HG02759 (cell line): ENCODE measurements around the gene SMURF2.

ENCODE experiments used
- ATAC-seq: cut with Tn5 transposase; IDR thresholded peaks from one replicate; pipeline ENCODE4 v1.9.1; 2021; ENCODE audit warnings: mild to moderate bottlenecking, moderate library complexity; ENCODE audit not compliant: unreplicated experiment

The SMURF2 gene

DNA sequence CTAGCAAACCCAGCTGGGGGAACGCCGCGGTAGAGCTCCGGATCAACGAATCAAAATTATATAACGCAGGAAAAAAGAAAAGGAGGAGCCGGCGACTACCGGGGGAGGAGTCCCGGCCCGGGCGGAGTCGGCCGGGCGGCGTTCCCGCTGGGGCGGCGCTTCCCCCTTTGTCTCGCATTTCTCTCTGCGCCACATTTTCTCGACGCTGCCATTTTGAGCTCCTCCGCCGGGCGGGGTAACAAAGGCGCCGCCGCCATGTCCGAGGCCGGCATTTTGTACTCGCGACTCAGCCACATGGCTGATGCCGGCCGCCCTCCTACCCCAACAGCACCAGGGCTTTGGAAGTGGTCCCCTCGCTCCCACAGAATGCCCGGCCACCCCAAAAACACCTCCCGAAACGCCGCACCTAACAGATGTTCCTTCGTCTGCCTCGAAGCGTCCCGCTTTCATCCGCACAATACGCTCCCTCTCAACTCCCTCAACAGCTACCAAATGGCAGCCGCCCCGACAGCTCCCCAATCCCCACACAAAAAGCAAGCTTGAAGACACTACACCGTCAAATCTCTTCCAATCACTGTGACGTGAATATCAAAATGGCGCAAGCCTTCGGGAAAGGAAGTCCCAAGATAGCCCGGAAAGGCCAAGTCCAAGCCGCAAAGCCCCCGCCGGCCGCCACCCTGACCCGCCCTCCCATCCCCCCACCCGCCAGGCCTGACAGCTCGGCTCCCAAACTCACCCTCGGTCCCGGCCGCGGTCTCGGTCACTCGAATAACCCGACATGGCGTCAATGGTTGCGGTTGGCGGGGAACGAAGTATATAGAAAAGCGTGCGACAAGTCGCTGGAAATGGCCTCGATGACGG, 156.5 kb downstream of the SMURF2 start:
- no peak for ATAC-seq

DNA sequence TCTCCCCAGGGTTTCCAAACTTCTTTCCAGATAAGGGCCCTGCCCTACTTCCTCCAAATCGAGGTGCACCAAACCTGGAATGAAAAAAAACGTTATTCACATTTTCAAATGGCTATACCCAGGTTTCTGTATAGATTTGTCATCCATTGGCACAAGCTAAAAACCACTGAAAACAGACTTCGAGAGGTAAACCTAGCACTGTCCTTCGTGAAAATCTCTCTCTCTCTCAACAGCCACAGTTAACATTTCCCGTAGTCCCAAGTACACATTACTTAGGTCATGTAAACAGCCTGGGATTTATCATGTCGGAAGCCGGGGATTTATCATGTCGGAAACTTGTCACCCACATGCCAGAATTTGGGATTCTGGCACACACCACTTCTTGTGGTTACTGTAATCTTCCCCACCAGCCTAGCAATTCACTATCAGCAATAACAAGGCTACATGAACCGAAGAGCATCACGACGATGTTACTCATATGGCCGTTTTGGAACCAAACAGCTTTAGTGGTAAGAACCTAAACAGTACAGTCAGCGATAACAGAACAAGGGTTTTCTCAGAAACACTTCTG, 157.3 kb downstream of the SMURF2 start:
- no peak for ATAC-seq

DNA sequence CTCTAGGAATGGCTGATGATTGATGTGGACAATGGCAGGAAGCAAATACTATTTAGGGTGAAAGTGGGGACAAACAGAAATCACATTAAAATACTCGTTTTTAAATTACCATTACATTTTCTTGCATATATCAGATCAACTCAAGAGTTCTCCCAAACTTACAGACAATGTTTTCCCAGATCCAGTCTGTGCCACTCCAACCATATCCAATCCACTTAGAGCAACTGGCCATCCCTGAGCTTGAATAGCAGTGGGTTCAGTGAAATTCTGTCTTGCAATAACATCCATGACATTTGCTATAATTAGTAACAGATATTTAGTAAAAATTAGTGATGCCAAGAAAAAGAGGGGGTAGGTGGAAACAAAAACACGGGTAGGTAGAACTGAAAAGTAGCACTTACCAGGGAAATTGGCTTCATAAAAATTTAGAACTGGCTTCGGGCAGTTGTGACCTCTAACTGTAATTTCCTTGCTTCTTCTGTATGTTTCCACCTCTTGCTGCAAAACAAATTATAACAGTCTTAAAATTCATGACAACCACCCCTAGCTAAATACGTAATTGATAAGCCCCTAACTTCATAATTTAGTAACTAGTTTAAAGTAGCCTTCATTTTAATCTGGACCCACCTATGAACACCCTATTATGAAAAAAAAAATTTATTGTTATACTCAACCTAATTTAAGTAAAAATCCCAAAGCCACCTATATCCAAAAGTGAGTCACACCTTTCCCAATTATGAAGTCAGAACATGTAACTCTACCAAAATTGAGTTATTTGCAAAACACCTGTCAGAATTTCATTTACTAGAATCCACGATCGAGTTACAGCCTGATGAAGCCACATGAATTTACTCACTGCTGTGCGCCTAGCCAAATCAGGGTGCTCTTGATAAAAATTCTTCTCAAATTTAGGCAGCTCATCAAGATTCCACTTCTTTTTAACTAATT, 158.0 kb downstream of the SMURF2 start:
- no peak for ATAC-seq

DNA sequence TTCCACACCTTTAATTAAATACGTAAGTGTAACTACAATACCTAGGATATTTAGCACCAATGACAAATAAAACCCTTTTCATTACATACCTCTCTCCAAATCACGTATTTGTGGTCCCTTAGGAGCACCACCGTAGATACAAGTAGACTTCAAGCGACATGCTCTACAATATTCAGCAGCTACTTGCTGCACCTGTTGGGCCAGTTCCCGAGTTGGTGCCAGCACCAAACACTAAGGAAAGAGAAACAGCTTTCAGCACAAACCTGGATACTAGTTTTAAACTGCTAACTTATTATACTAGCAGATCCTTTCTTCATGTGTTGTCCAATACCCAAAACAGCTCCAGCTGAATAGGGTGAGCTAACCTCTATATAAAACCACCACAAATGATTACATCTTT, 158.8 kb downstream of the SMURF2 start:
- no peak for ATAC-seq

DNA sequence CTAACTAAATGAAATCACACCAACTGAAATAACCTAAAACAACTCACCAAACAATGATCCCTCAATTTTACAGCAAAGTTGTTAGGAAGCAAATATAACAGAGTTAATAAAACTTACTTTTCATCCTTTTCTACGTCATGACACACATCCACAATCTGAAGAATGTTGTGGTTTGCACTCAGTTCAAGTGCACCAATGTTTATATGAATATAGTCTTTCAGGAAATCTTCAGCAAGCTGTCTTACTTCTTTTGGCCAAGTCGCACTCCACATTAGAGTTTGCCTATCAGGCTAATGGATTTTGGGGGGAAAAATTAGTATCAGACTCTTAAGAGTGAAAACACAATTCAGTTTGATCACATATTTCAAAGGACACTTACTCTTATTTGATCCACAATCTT, 159.3 kb downstream of the SMURF2 start:
- no peak for ATAC-seq

DNA sequence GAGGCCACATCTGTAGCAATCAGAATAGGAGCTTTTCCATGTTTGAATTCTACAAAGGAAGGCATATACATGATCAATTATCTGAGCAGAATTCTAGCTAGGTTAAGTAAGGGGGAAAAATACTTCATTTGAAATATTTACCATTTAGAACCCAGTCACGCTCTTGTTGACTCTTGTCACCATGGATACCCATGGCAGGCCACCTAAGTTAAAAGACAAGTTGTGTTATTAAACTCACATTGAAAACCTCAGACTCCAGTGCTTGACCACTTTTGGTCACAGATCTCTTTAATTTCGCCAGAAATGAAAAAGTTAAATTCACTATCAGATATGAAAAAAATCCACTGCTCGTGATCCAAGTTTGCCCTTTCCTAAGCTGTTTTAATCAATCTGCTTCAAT, 160.1 kb downstream of the SMURF2 start:
- ATAC-seq = no peak

DNA sequence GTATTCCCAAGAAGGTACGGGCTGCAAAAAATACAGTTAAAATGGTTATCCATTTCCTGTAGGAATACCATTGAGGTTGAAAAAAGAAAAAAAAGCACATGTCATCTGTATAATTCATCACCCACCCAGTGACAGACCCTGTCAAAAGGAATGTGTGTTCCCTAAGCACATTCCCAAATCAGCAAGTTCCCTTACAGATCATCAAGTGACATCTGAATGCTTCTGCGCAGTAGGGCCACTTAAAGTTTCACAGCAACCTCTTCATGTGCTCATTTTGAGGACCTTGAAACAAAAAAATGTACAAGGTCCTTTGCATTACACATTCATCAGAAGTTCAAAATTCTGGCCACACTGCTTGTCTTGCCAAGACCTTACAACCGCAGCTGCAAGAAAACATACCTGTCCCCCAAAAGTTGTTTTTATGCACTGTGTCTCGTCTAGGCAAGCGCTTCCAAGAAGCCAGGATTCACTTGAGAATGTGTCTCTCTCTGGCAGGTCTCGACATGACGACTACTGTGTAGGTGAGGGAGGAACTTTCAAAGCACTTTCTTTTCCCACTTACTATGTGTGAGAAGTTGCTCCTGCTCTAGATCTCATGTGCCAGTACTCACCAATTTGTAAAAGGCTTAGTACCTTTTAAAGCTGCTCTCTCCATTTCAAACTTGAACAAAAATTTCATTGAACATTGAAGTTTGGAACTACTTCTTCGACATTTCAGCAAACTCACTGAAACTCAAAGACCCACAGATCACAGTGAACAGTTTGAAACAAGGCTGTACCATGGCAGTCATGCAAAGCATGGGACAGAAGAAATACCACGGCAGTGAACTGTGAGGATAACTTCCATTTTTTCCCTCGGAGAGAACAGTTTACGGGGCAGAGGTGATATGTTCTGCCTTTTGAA, 161.0 kb downstream of the SMURF2 start:
- ATAC-seq = no peak

DNA sequence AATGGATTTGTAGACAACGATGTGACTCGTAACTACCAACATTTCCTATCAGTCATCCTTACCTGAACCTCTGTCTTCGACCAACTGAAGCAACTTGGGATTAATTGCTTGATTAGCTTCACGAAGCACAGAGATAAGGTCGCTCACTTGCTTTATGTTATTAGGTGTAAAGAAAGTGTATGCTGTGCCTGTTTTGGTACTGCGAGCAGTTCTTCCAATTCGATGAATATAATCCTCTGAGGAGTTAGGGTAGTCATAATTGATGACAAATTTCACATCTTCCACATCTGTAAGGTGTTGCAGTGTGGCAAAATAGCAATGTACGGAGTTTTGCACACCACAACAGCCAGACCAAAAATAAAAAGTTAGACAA, 161.6 kb downstream of the SMURF2 start:
- ATAC-seq = no peak

DNA sequence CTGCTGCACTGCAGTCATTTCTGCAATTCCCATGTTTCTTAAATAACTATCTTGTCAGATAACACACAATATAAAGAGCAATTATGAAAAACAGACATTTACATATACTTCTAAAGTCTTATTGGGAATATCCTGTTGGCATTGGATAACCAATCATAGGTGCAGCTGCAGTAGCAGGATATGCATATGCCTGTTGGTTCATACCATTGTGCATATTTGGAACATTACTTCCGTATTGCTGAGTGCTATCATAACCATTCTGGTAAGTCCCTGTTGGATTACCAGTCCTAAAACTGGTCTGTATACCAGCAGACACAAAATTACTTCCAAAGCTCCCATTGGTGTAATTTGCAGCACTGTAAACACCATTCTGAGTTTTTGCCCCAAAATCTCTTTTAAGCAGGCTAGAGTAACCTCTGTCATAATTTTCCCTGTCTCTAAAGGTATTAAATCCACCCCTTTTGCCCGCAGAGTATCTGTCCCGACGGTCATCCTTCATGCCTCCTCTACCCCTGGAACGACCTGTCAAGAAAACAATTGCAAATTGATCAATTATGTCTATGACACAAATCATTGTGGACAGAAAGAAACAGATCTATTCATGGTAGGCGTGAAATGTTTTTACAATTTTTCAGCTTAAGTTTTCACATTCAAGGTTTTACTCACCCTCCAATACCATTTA, 162.2 kb downstream of the SMURF2 start:
- ATAC-seq = no peak

DNA sequence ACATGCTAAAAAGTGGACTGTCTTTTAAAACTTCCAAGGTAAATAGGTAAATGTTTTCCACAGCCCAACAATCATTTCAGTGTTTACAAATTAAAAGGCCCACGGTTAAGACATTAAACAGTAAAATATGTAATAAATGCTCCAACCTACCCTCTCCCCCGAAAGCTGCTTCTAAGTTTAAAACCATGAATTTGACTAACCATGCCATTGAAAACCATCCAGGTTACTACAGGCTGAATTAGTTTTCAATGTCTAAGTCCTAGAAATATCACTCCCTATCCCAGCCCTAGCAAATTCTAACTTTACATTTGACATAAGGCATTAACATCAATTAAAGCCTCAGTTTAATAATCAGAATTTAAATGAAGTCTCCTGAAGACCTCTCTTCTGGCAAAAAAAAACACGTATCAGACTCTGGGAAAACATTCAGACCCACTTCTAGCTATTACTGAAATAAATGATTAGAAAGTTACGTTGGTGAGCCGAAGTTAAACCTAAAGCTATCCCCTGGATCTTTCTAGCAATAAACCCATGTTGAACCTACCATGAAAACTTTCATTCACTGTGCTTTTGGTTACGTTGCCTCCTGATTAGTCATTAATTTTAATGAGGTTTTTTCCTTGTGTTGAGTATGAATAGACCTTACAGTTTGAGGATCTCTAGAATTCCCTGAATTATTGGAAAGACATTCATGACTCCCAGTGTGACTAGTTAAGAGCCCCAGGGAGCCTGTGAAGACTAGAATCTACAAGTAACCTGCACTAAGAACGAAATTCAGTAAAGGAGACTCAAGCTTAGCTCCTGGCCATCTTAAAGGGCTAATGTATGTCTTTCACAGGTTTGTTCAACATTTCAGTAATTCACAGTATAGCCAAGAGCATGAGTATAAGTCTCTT, 163.6 kb downstream of the SMURF2 start:
- no peak for ATAC-seq

DNA sequence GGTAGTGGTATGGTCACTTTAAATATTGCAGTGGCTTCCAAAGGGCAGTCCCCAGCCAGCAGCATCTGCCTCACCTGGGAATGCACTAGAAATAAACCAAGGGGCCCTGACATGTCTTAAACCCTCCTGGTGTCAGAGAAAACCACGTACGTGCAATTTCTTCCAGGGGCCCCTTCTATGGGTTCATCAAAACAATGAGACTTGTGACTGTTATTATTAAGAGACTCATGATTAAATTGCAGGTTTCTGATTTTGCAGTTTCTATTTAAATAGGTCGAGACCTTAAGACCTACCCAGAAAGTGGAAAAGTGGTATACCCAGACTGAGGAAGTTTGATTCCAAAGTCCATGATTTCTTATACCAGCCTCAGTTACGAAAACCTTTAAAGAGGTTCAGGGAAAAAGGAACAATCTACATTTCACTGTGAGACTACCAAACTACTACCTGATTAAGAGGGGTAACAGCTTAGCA, 164.5 kb downstream of the SMURF2 start:
- ATAC-seq = no peak

DNA sequence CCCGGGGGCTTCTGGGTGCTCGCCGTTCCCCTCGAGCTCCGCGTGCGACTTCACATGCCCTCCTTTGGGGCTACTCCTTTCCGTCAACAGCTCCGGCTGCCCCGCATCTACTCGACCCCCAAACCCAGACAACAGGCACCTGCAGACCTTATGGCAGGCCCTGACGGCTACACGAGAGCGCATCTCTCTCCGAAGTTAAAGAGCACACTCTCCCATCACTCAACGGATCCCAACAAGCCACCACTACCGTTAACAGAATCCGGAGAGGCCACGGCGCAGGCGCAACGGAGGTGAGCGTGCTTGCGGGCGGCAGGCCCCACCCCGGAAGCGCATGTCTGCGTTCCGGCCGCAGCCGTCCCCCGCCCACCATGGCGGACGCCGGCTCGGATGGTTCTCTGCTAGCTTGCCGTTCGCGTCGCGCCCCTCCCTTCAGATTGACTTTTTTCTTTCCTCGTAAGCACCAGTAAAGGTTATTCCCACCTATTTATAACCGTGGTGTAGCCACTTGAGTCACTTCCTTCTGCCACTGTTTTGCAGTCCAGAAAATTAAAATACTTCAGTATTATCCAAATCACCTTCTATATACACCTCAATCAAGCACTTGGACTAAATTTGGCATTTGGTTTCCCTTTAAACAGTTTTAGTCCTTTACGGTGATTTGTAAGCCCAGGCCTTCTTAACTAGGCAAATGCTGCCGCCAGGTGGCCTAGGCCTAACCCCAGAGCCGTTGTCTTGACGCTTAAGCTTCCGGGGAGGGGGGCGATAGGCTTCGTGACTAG, 165.1 kb downstream of the SMURF2 start, which contains the start of gene POLG2:
Gene POLG2, minus strand, starts transcription at position 269 of the 779 bp plus-strand sequence. Its CDS starts 86 bp downstream, at position 183.
- ATAC-seq = peak; percentile 88

DNA sequence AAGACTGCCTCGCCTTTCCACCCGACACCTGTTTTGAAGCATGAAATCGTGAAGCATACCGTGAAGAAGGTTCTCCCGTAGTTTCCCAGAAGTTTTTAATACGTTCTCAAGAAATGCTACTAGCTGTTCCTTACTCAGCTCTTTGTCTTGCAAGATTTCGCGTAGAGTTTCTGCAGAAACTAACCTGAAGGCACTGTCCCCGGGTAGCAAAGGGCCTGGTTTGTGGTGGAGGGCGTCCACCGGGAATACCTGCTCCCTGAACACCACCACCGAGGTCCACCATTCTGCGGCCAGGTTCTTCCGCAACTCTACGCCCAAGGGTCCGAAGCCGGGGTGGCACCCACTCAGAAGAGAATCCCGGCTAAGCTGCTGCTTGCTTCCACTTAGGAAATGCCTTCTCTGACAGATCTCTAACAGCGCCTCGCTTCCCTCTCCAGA, 165.7 kb downstream of the SMURF2 start:
- no peak for ATAC-seq
